Transverse colon (tissue), 4 donors: Measurements from ENCODE around the gene GOLT1B.

Experiments
- CTCF ChIP-seq, 5 experiments: fragments of 200-600 bp in 3 of 5; fragments of 450-650 bp in 2 of 5; sonication (generic) in 3 of 5; IDR thresholded peaks; 1 replicate in 2 of 5; 2 replicates in 3 of 5; pipeline ENCODE4 v1.5.1; 2016 to 2017; ENCODE audit warnings: antibody characterized with exemption in 5 of 5, inconsistent platforms in 3 of 5, mild to moderate bottlenecking in 2 of 5, moderate library complexity in 1 of 5
- EP300 ChIP-seq: sonication (generic); formaldehyde crosslinking; IDR thresholded peaks from one replicate; pipeline ENCODE4 v1.6.1; 2017; ENCODE audit warnings: antibody characterized with exemption, low read depth
- POLR2A ChIP-seq: fragments of 450-650 bp; IDR thresholded peaks from one replicate; pipeline ENCODE4 v1.6.1; 2016; ENCODE audit warnings: antibody characterized with exemption, mild to moderate bottlenecking, moderate library complexity
- POLR2AphosphoS5 ChIP-seq, 3 donors: sonication (generic); formaldehyde crosslinking; IDR thresholded peaks; one replicate each; pipeline ENCODE4 v1.6.1; 2016; ENCODE audit warnings: antibody characterized with exemption in 3 of 3

DNA sequence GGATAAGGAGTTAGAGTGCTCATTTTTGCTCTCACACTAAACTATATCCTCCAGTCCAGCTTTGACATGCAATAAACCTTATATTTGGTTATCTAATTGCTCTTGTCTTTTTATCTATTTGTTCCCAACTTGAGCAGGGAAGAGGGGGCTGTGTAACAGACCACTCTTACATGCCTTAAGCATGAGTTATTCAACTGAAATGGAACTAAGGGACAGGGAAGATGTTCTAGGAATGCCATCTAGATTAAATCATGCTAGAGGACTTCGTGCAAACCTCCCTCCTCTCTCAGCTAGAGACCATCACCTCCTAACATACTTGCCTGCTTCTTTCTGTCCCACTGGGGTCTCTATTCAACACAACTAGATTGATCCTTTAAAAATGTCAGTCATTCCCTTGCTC is 45.1 kb downstream of the GOLT1B start:
- no peak for TF ChIP-seq POLR2A
- TF ChIP-seq CTCF (IDR thresholded peaks at IDR 0.05), result no peak
- no peak for TF ChIP-seq POLR2AphosphoS5 (IDR thresholded peaks at IDR 0.05)
- TF ChIP-seq EP300, result no peak
